Subcutaneous abdominal adipose tissue (tissue), 5 donors: ENCODE results near the gene RNF32.

ENCODE experiments used
- H3K27ac ChIP-seq: one replicate; pipeline ENCODE4 v1.7.0; 2013; ENCODE audit warnings: low read depth, mild to moderate bottlenecking, inconsistent platforms, low read length, moderate library complexity
- H3K27me3 ChIP-seq, 5 donors: one replicate each; pipeline ENCODE4 v1.7.0; 2013; ENCODE audit warnings: low read length in 5 of 5, inconsistent platforms in 1 of 5; ENCODE audit not compliant: control insufficient read depth in 5 of 5, insufficient read depth in 4 of 5
- H3K36me3 ChIP-seq, 5 donors: one replicate each; pipeline ENCODE4 v1.7.0; 2013; ENCODE audit warnings: low read length in 5 of 5; ENCODE audit not compliant: control insufficient read depth in 5 of 5, insufficient read depth in 5 of 5
- H3K4me1 ChIP-seq, 5 donors: one replicate each; pipeline ENCODE4 v1.7.0; 2013; ENCODE audit warnings: low read length in 5 of 5, mild to moderate bottlenecking in 3 of 5, moderate library complexity in 1 of 5; ENCODE audit not compliant: control insufficient read depth in 5 of 5, insufficient read depth in 5 of 5
- H3K4me3 ChIP-seq, 5 donors: one replicate each; pipeline ENCODE4 v1.7.0; 2013; ENCODE audit warnings: low read length in 5 of 5, low read depth in 1 of 5
- H3K9ac ChIP-seq, 5 donors: one replicate each; pipeline ENCODE4 v1.7.0; 2013; ENCODE audit warnings: low read length in 5 of 5, mild to moderate bottlenecking in 4 of 5, moderate library complexity in 3 of 5
- H3K9me3 ChIP-seq, 5 donors: one replicate each; pipeline ENCODE4 v1.7.0; 2013; ENCODE audit warnings: low read length in 5 of 5; ENCODE audit not compliant: control insufficient read depth in 5 of 5
- donor health status: healthy.
- donor health status: healthy.
- donor health status: healthy.
- donor health status: healthy.
- donor health status: healthy.

RNF32 gene

GRCh38 chr7:156669035-156669828 lies 28.7 kb downstream of the RNF32 start:
- no peaks in the 10 kb centered on the region for H3K9me3 ChIP-seq
- no peak overlapping the region for H3K4me3 ChIP-seq
- no peaks in the 10 kb centered on the region for H3K4me1 ChIP-seq
- no peaks in the 10 kb centered on the region for H3K27me3 ChIP-seq
- H3K9ac ChIP-seq, result no peak overlapping the region
- peaks cover 0 to 21% (median 9%) of the 10 kb centered on the region in 5 donors for H3K36me3 ChIP-seq
- H3K27ac ChIP-seq, result no peak overlapping the region

GRCh38 chr7:156673454-156673853 lies 32.9 kb downstream of the RNF32 start:
- peaks cover 0 to 59% (median 35%) of the 10 kb centered on the region in 5 donors for H3K36me3 ChIP-seq
- H3K27me3 ChIP-seq, result no peaks in the 10 kb centered on the region
- H3K9me3 ChIP-seq, result no peaks in the 10 kb centered on the region
- H3K27ac ChIP-seq, result no peak overlapping the region
- H3K4me1 ChIP-seq, result no peaks in the 10 kb centered on the region
- H3K9ac ChIP-seq, result no peak overlapping the region
- no peak overlapping the region for H3K4me3 ChIP-seq

GRCh38 chr7:156673902-156674301 lies 33.3 kb downstream of the RNF32 start:
- H3K36me3 ChIP-seq, result peaks cover 2 to 61% (median 38%) of the 10 kb centered on the region in 5 donors

GRCh38 chr7:156675721-156676120 lies 35.1 kb downstream of the RNF32 start:
- no peak overlapping the region for H3K9ac ChIP-seq
- no peaks in the 10 kb centered on the region for H3K4me1 ChIP-seq
- H3K27ac ChIP-seq, result no peak overlapping the region
- no peaks in the 10 kb centered on the region for H3K9me3 ChIP-seq
- H3K4me3 ChIP-seq, result no peak overlapping the region
- H3K27me3 ChIP-seq, result no peaks in the 10 kb centered on the region
- H3K36me3 ChIP-seq, result peaks cover 7 to 67% (median 46%) of the 10 kb centered on the region in 5 donors

More at GRCh38 chr7:156673902-156674301, 33.3 kb downstream of the RNF32 start:
- Histone ChIP-seq H3K27me3 (no peaks in the 10 kb centered on the region), H3K9me3 (no peaks in the 10 kb centered on the region), H3K27ac (no peak overlapping the region), H3K4me1 (no peaks in the 10 kb centered on the region), H3K4me3 (no peak overlapping the region), H3K9ac (no peak overlapping the region)

- H3K27ac ChIP-seq, result no peak overlapping the region
- no peaks in the 10 kb centered on the region for H3K9me3 ChIP-seq
- H3K27me3 ChIP-seq, result no peaks in the 10 kb centered on the region
- no peak overlapping the region for H3K9ac ChIP-seq
- H3K36me3 ChIP-seq, result peaks cover 7 to 67% (median 47%) of the 10 kb centered on the region in 5 donors
- H3K4me3 ChIP-seq, result no peak overlapping the region
- H3K4me1 ChIP-seq, result no peaks in the 10 kb centered on the region
Measured at GRCh38 chr7:156676263-156676662, 35.7 kb downstream of the RNF32 start.

- H3K27me3 ChIP-seq, result no peaks in the 10 kb centered on the region
- H3K4me1 ChIP-seq, result no peaks in the 10 kb centered on the region
- H3K36me3 ChIP-seq, result peaks cover 12 to 65% (median 52%) of the 10 kb centered on the region in 5 donors
- H3K9me3 ChIP-seq, result no peaks in the 10 kb centered on the region
- H3K4me3 ChIP-seq, result no peak overlapping the region
- H3K27ac ChIP-seq, result no peak overlapping the region
- no peak overlapping the region for H3K9ac ChIP-seq
Measured at GRCh38 chr7:156677374-156678054, 36.9 kb downstream of the RNF32 start.

GRCh38 chr7:156680281-156680680 lies 39.7 kb downstream of the RNF32 start:
- Histone ChIP-seq H3K9me3 (no peaks in the 10 kb centered on the region), H3K9ac (no peak overlapping the region), H3K27me3 (no peaks in the 10 kb centered on the region), H3K27ac (no peak overlapping the region), H3K36me3 (peaks cover 17 to 69% (median 54%) of the 10 kb centered on the region in 5 donors), H3K4me1 (no peaks in the 10 kb centered on the region), H3K4me3 (no peak overlapping the region)

- Histone ChIP-seq H3K27me3 (no peaks in the 10 kb centered on the region), H3K9me3 (no peaks in the 10 kb centered on the region), H3K9ac (no peak overlapping the region), H3K27ac (no peak overlapping the region), H3K4me3 (no peak overlapping the region), H3K4me1 (no peaks in the 10 kb centered on the region), H3K36me3 (peaks cover 17 to 49% (median 38%) of the 10 kb centered on the region in 5 donors)
Measured at GRCh38 chr7:156682928-156683327, 42.4 kb downstream of the RNF32 start.

- H3K27me3 ChIP-seq, result no peaks in the 10 kb centered on the region
- H3K27ac ChIP-seq, result no peak overlapping the region
- no peaks in the 10 kb centered on the region for H3K9me3 ChIP-seq
- H3K4me1 ChIP-seq, result no peaks in the 10 kb centered on the region
- H3K9ac ChIP-seq, result no peak overlapping the region
- H3K36me3 ChIP-seq, result peaks cover 15 to 38% (median 25%) of the 10 kb centered on the region in 5 donors
- H3K4me3 ChIP-seq, result no peak overlapping the region
Measured at GRCh38 chr7:156684251-156684650, 43.7 kb downstream of the RNF32 start.

GRCh38 chr7:156684661-156685060 lies 44.1 kb downstream of the RNF32 start:
- peaks cover 15 to 33% (median 24%) of the 10 kb centered on the region in 5 donors for H3K36me3 ChIP-seq

More at GRCh38 chr7:156684661-156685060, 44.1 kb downstream of the RNF32 start:
- Histone ChIP-seq H3K4me3 (no peak overlapping the region), H3K9me3 (no peaks in the 10 kb centered on the region), H3K4me1 (no peaks in the 10 kb centered on the region), H3K27me3 (no peaks in the 10 kb centered on the region), H3K9ac (no peak overlapping the region), H3K27ac (no peak overlapping the region)
